AG04449 (cell line): Measurements from ENCODE around the gene PCLO.
"Not testable (repeated sequence)": the region's sequence is repeated elsewhere in the genome, so short reads cannot be mapped to it uniquely, and the experiment has no call there.

Source experiments
- CTCF ChIA-PET: fragments of 350-600 bp; formaldehyde crosslinking; extraction: SDS; loops from one replicate; lab custom pipeline; 2021; ENCODE audit warnings: antibody characterized with exemption; lab: Yijun Ruan, JAX
- POLR2A ChIA-PET: fragments of 400-600, 350-600 bp; formaldehyde crosslinking; extraction: SDS; loops from one replicate; lab custom pipeline; 2020; ENCODE audit warnings: antibody characterized with exemption, inconsistent platforms; lab: Yijun Ruan, JAX
- DNase-seq: peaks from one replicate; pipeline ENCODE4 v3.0.0-alpha.2; 2010; ENCODE audit warnings: low read depth, low spot score
- H3K4me3 ChIP-seq: 2 replicates; pipeline ENCODE4 v1.5.1; 2011; ENCODE audit warnings: low read depth, mild to moderate bottlenecking, control low read depth, low read length
- CTCF ChIP-seq: IDR thresholded peaks from one replicate; pipeline ENCODE4 v1.5.1; 2011; ENCODE audit warnings: mild to moderate bottlenecking, moderate library complexity, low read length, control low read depth, inconsistent platforms; ENCODE audit not compliant: insufficient read depth; ENCODE audit errors: missing control alignments

The PCLO gene

GRCh38 chr7:82925331-82925730 lies 237.4 kb downstream of the PCLO start:
- POLR2A ChIA-PET = no interaction called here
- no peak for TF ChIP-seq CTCF
- CTCF ChIA-PET = no interaction called here
- no peak for DNase-seq
- H3K4me3 ChIP-seq = no peak overlapping the region

GRCh38 chr7:82906502-82906901 lies 256.2 kb downstream of the PCLO start:
- CTCF ChIA-PET = interaction anchor here (1.5 kb wide), 1 partner anchor 95 kb away, joined by 4 read pairs; no protein-coding TSS in a partner anchor
- TF ChIP-seq CTCF = no peak

GRCh38 chr7:82904871-82905270 lies 257.8 kb downstream of the PCLO start:
- no peak for TF ChIP-seq CTCF
- CTCF ChIA-PET = no interaction called here

More at GRCh38 chr7:82906502-82906901, 256.2 kb downstream of the PCLO start:
- no peak for DNase-seq
- POLR2A ChIA-PET = no interaction called here
- no peak overlapping the region for H3K4me3 ChIP-seq

GRCh38 chr7:82901098-82901497 lies 261.6 kb downstream of the PCLO start:
- POLR2A ChIA-PET, H3K4me3 ChIP-seq, DNase-seq, CTCF ChIA-PET: not testable (repeated sequence)

More at GRCh38 chr7:82904871-82905270, 257.8 kb downstream of the PCLO start:
- POLR2A ChIA-PET = no interaction called here
- no peak for DNase-seq
- no peak overlapping the region for H3K4me3 ChIP-seq

GRCh38 chr7:82897500-82897899 lies 265.2 kb downstream of the PCLO start:
- H3K4me3 ChIP-seq = no peak overlapping the region

GRCh38 chr7:82894341-82894740 lies 268.3 kb downstream of the PCLO start:
- CTCF ChIA-PET, H3K4me3 ChIP-seq, DNase-seq, POLR2A ChIA-PET: not testable (repeated sequence)

More at GRCh38 chr7:82897500-82897899, 265.2 kb downstream of the PCLO start:
- no peak for DNase-seq
- CTCF ChIA-PET = no interaction called here
- POLR2A ChIA-PET = no interaction called here
- no peak for TF ChIP-seq CTCF

GRCh38 chr7:82886324-82886723 lies 276.4 kb downstream of the PCLO start:
- H3K4me3 ChIP-seq = no peak overlapping the region
- POLR2A ChIA-PET = no interaction called here
- DNase-seq = no peak
- no peak for TF ChIP-seq CTCF
- CTCF ChIA-PET = no interaction called here
